Measurements from ENCODE around the gene PPP2CA. TPM values are rescaled to one million over a fixed set of nuclear protein-coding genes. Genes with fewer than 3 reads are reported as not detected.

The PPP2CA gene
- polyA plus RNA-seq, 3 donors, result 33.2 to 95.5 (median 35.4) TPM

Other genes starting within 250 kb of the PPP2CA start
- 100 to 1,000 TPM in 2 of 3 donors, 10 to 100 TPM in 1; 69.3 to 134 (median 121) TPM for gene VDAC1, start 221.1 kb downstream of the PPP2CA start, polyA plus RNA-seq
- gene TCF7, start 111.4 kb downstream of the PPP2CA start, polyA plus RNA-seq, result 1 to 10 TPM; 1.7 to 4.7 (median 4.1) TPM
- 100 to 1,000 TPM; 234 to 627 (median 537) TPM for gene SKP1, start 49.1 kb downstream of the PPP2CA start, polyA plus RNA-seq
- gene CDKL3, start 141.1 kb upstream of the PPP2CA start, polyA plus RNA-seq, result 1 to 10 TPM in 2 of 3 donors, under 1 TPM in 1; 0.44 to 1.7 (median 1.5) TPM
- 100 to 1,000 TPM in 1 of 3 donors, 10 to 100 TPM in 2; 49.6 to 166 (median 51.7) TPM for gene UBE2B, start 145.5 kb upstream of the PPP2CA start, polyA plus RNA-seq
- gene CDKN2AIPNL, start 185.8 kb upstream of the PPP2CA start, polyA plus RNA-seq, result 10 to 100 TPM; 21.5 to 37.0 (median 22.4) TPM